PC-3 (cell line): Measurements from ENCODE around the gene ASPM. TPM values are rescaled to one million over a fixed set of nuclear protein-coding genes. Genes with fewer than 3 reads are reported as not detected.

Experiments
- ATAC-seq: fragments of 200-7000 bp; cut with Tn5 transposase; 2 replicates; pipeline ENCODE4 v1.9.1; 2020; ENCODE audit warnings: mild to moderate bottlenecking, moderate library complexity
- BruUV-seq: library from RNA; stranded (reverse); fragments of 400-500 nt; replicated peaks from 2 replicates; lab custom pipeline; 2021; lab: Mats Ljungman, UMichigan
- CTCF ChIA-PET: fragments of 300-600 bp; sonication (Branson Sonifier 250); formaldehyde crosslinking; loops from one replicate; lab custom pipeline; 2022; ENCODE audit warnings: antibody characterized with exemption; lab: Charles Lee
- POLR2A ChIA-PET: fragments of 300-600 bp; sonication (Branson Sonifier 250); formaldehyde crosslinking; loops from one replicate; lab custom pipeline; 2022; ENCODE audit warnings: antibody characterized with exemption; ENCODE audit not compliant: unreplicated experiment; lab: Charles Lee
- DNase-seq: peaks from one replicate; pipeline ENCODE4 v3.0.0-alpha.2; 2015
- H2AFZ ChIP-seq: fragments of 300-600 bp; sonication (generic); 2 replicates; pipeline ENCODE4 v1.6.0; 2016; ENCODE audit warnings: antibody characterized with exemption, low read length
- H3F3A ChIP-seq: fragments of 300-600 bp; sonication (generic); one replicate; pipeline ENCODE4 v1.6.0; 2017; ENCODE audit warnings: antibody characterized with exemption, low read length, control low read depth, mild to moderate bottlenecking; ENCODE audit not compliant: unreplicated experiment
- H3K27ac ChIP-seq: fragments of 300-600 bp; sonication (generic); 2 replicates; pipeline ENCODE4 v1.5.1; 2016; ENCODE audit warnings: mild to moderate bottlenecking, low read length
- H3K27me3 ChIP-seq: fragments of 300-600 bp; sonication (generic); 2 replicates; pipeline ENCODE4 v1.6.1; 2016; ENCODE audit warnings: low read length, mixed read lengths
- H3K36me3 ChIP-seq: fragments of 300-600 bp; sonication (generic); 2 replicates; pipeline ENCODE4 v1.6.1; 2016; ENCODE audit warnings: low read depth, mixed run types, low read length, mixed read lengths
- H3K4me1 ChIP-seq: fragments of 300-600 bp; sonication (generic); 2 replicates; pipeline ENCODE4 v1.5.1; 2016; ENCODE audit warnings: low read length; ENCODE audit not compliant: insufficient read depth
- H3K4me2 ChIP-seq: fragments of 300-600 bp; sonication (generic); 2 replicates; pipeline ENCODE4 v1.6.0; 2016; ENCODE audit warnings: low read length
- H3K4me3 ChIP-seq: fragments of 300-600 bp; sonication (generic); 2 replicates; pipeline ENCODE4 v1.5.1; 2016; ENCODE audit warnings: mild to moderate bottlenecking, low read length, mixed read lengths
- H3K79me2 ChIP-seq: fragments of 300-600 bp; sonication (generic); 2 replicates; pipeline ENCODE4 v1.6.1; 2017; ENCODE audit warnings: low read length, mixed read lengths
- H3K9ac ChIP-seq: fragments of 300-600 bp; sonication (generic); 2 replicates; pipeline ENCODE4 v1.6.0; 2016; ENCODE audit warnings: mild to moderate bottlenecking, low read length
- H3K9me2 ChIP-seq: fragments of 300-600 bp; sonication (generic); replicated peaks from 2 replicates; pipeline ENCODE4 v1.6.1; 2016; ENCODE audit warnings: mixed run types, low read length, mixed read lengths
- H3K9me3 ChIP-seq: fragments of 300-600 bp; sonication (generic); 2 replicates; pipeline ENCODE4 v1.6.1; 2016; ENCODE audit warnings: low read length, mixed read lengths
- H4K20me1 ChIP-seq: fragments of 300-600 bp; sonication (generic); 2 replicates; pipeline ENCODE4 v1.6.1; 2016; ENCODE audit warnings: low read length, mixed read lengths
- CTCF ChIP-seq: fragments of 300-600 bp; sonication (generic); conservative IDR thresholded peaks from 2 replicates; pipeline ENCODE4 v1.5.1; 2017; ENCODE audit warnings: antibody characterized with exemption, low read depth, mild to moderate bottlenecking, low read length
- EZH2 ChIP-seq: fragments of 300-600 bp; sonication (generic); IDR thresholded peaks from one replicate; pipeline ENCODE4 v1.6.1; 2017; ENCODE audit warnings: antibody characterized with exemption, mild to moderate bottlenecking, low read length; ENCODE audit not compliant: unreplicated experiment
- EZH2phosphoT487 ChIP-seq: fragments of 300-600 bp; sonication (generic); IDR thresholded peaks from 2 replicates; pipeline ENCODE4 v1.6.1; 2018; ENCODE audit warnings: mild to moderate bottlenecking, antibody characterized with exemption, low read length, borderline replicate concordance
- intact Hi-C: fragments of 100-400 bp; cut with micrococcal nuclease; formaldehyde crosslinking; loops from 2 replicates; pipeline ENCODE4 v1.9.0; 2023
- total RNA-seq: library from RNA; depleted of rRNA; stranded (reverse); fragments of >200 nt; gene quantifications from 2 replicates; pipeline ENCODE4 v1.2.3, GENCODE V29; 2014

ASPM gene
- total RNA-seq, 1 experiment from 2014 or later = 35.0 TPM

- Histone ChIP-seq H2AFZ (0 out of 2 replicates have a peak overlapping the region, but pooled peaks have one; percentile 55), H3K27ac (peak overlapping the region; percentile 54), H3K79me2 (no peaks in the 10 kb centered on the region), H3K9me2 (no peaks in the 10 kb centered on the region), H3K9ac (no peak overlapping the region), H3F3A (peaks cover 7% of the 10 kb centered on the region), H4K20me1 (no peaks in the 10 kb centered on the region), H3K4me3 (peak overlapping the region; percentile 35), H3K4me2 (peak overlapping the region; percentile 74), H3K27me3 (no peaks in the 10 kb centered on the region), H3K4me1 (peaks cover 27% of the 10 kb centered on the region), H3K36me3 (peaks cover 19% of the 10 kb centered on the region), H3K9me3 (no peaks in the 10 kb centered on the region)
- TSS peak; percentile 64 for BruUV-seq
- ChIA-PET POLR2A (no interaction called here), CTCF (no interaction called here)
- TF ChIP-seq CTCF (no peak), EZH2 (no peak), EZH2phosphoT487 (no peak)
- ATAC-seq (peak; percentile 76), DNase-seq (peak; percentile 64)
- intact Hi-C loops = loop anchor here (5.0 kb wide), 1 partner anchor 103 kb away; no protein-coding TSS in a partner anchor
These were observed 15.7 kb downstream of the ASPM start for GRCh38 chr1:197130677-197131304.

GRCh38 chr1:197129698-197130097, 16.8 kb downstream of the ASPM start:
- POLR2A ChIA-PET = no interaction called here

More at GRCh38 chr1:197129698-197130097, 16.8 kb downstream of the ASPM start:
- DNase-seq = no peak
- Histone ChIP-seq H3K9me2 (no peaks in the 10 kb centered on the region), H3K36me3 (peaks cover 23% of the 10 kb centered on the region), H3K9me3 (no peaks in the 10 kb centered on the region), H3K4me2 (0 out of 2 replicates have a peak overlapping the region, but pooled peaks have one; percentile 74), H3F3A (peaks cover 7% of the 10 kb centered on the region), H3K4me3 (no peak overlapping the region), H3K9ac (no peak overlapping the region), H4K20me1 (no peaks in the 10 kb centered on the region), H3K79me2 (no peaks in the 10 kb centered on the region), H3K27ac (no peak overlapping the region), H3K4me1 (peaks cover 27% of the 10 kb centered on the region), H2AFZ (no peak overlapping the region), H3K27me3 (no peaks in the 10 kb centered on the region)
- intact Hi-C loops = loop anchor here (5.0 kb wide), 1 partner anchor 102 kb away; no protein-coding TSS in a partner anchor
- BruUV-seq = no TSS peak
- TF ChIP-seq EZH2phosphoT487 (no peak), CTCF (no peak), EZH2 (no peak)
- CTCF ChIA-PET = no interaction called here
- ATAC-seq = no peak
